SJSA1 (cell line): ENCODE measurements around the gene RXRB. TPM values are rescaled to one million over a fixed set of nuclear protein-coding genes. Genes with fewer than 3 reads are reported as not detected.
A peak's percentile ranks its signal among the peaks of the same experiment; 100 is the strongest.
"Not testable (repeated sequence)": the region's sequence is repeated elsewhere in the genome, so short reads cannot be mapped to it uniquely, and the experiment has no call there.

Experiments
- DNase-seq, 2 experiments: peaks; one replicate each; pipeline ENCODE4 v3.0.0-alpha.2; 2015 to 2020; ENCODE audit warnings: low spot score in 2 of 2, low read depth in 1 of 2
- H3K27ac ChIP-seq: fragments of 250-450 bp; sonication (Bioruptor Pico); 2 replicates; pipeline ENCODE4 v1.5.1; 2020; ENCODE audit warnings: mild to moderate bottlenecking, moderate library complexity
- H3K27me3 ChIP-seq: fragments of 250-450 bp; sonication (Bioruptor Pico); replicated peaks from 2 replicates; pipeline ENCODE4 v1.5.1; 2020; ENCODE audit warnings: mild to moderate bottlenecking, moderate library complexity
- H3K36me3 ChIP-seq: fragments of 250-450 bp; sonication (Bioruptor Pico); 2 replicates; pipeline ENCODE4 v1.5.1; 2020; ENCODE audit warnings: mild to moderate bottlenecking
- H3K4me1 ChIP-seq: fragments of 250-450 bp; sonication (Bioruptor Pico); replicated peaks from 2 replicates; pipeline ENCODE4 v1.6.1; 2021; ENCODE audit warnings: mild to moderate bottlenecking
- H3K4me3 ChIP-seq: fragments of 250-450 bp; sonication (Bioruptor Pico); 2 replicates; pipeline ENCODE4 v1.5.1; 2020; ENCODE audit warnings: mild to moderate bottlenecking
- H3K9me3 ChIP-seq: fragments of 250-450 bp; sonication (Bioruptor Pico); replicated peaks from 2 replicates; pipeline ENCODE4 v1.5.1; 2020; ENCODE audit warnings: mild to moderate bottlenecking
- total RNA-seq: library from RNA; depleted of rRNA; stranded (reverse); fragments of >200 nt; shearing (Covaris generic); gene quantifications from 2 replicates; pipeline ENCODE4 v1.2.3, GENCODE V29; 2014; rRNA removed

RXRB gene
- total RNA-seq = 12.4 and 14.7 TPM in 2 replicates

GRCh38 chr6:33200219-33201146 lies at the start of gene RXRB, which contains the start of gene SLC39A7:
RXRB (minus strand) TSS chr6:33200665; CDS start chr6:33200476, 189 bp downstream.
SLC39A7 (plus strand) TSS chr6:33200867; CDS start chr6:33201246, 379 bp downstream.
- Histone ChIP-seq H3K36me3 (peaks cover 60% of the 10 kb centered on the region), H3K4me3 (peak within 1 kb of the TSS; percentile 85), H3K4me1 (peaks cover 36% of the 10 kb centered on the region)

GRCh38 chr6:33249732-33250630 lies 49.5 kb upstream of the RXRB start:
- Histone ChIP-seq H3K36me3 (peaks cover 13% of the 10 kb centered on the region; the same call in 1 of the 2 replicates), H3K9me3 (no peaks in the 10 kb centered on the region), H3K27ac (peak overlapping the region; percentile 50), H3K27me3 (no peaks in the 10 kb centered on the region), H3K4me3 (peak overlapping the region; percentile 40), H3K4me1 (peaks cover 26% of the 10 kb centered on the region)
- peak; percentile 52 to 55 for DNase-seq

More at GRCh38 chr6:33200219-33201146, at the start of gene RXRB, which contains the start of gene SLC39A7:
- Histone ChIP-seq H3K9me3 (no peaks in the 10 kb centered on the region), H3K27ac (peak within 1 kb of the TSS; percentile 89), H3K27me3 (no peaks in the 10 kb centered on the region)
- DNase-seq = peak; percentile 98 to 99

- DNase-seq = peak; percentile 98
- H3K27ac ChIP-seq = peak overlapping the region; percentile 50
- peak overlapping the region; percentile 40 for H3K4me3 ChIP-seq
- no peaks in the 10 kb centered on the region for H3K9me3 ChIP-seq
- peaks cover 26% of the 10 kb centered on the region for H3K4me1 ChIP-seq
- H3K36me3 ChIP-seq = peaks cover 13% of the 10 kb centered on the region; the same call in 1 of the 2 replicates
- no peaks in the 10 kb centered on the region for H3K27me3 ChIP-seq
Measured at GRCh38 chr6:33248932-33249731, 48.7 kb upstream of the RXRB start.

- DNase-seq = peak in 1 of 2 experiments; percentile 50
- H3K27me3 ChIP-seq = no peaks in the 10 kb centered on the region
- H3K36me3 ChIP-seq = peaks cover 13% of the 10 kb centered on the region; the same call in 1 of the 2 replicates
- H3K4me3 ChIP-seq = peak overlapping the region; percentile 40
- peak overlapping the region; percentile 30 for H3K27ac ChIP-seq
- H3K9me3 ChIP-seq = no peaks in the 10 kb centered on the region
- peaks cover 26% of the 10 kb centered on the region for H3K4me1 ChIP-seq
Measured at GRCh38 chr6:33248643-33248931, 48.1 kb upstream of the RXRB start.

- H3K9me3 ChIP-seq = no peaks in the 10 kb centered on the region
- 0 out of 2 replicates have a peak, but pooled peaks cover 2% of the 10 kb centered on the region for H3K27me3 ChIP-seq
- H3K27ac ChIP-seq = peak overlapping the region; percentile 30
- H3K4me1 ChIP-seq = peaks cover 26% of the 10 kb centered on the region
- peak overlapping the region; percentile 40 for H3K4me3 ChIP-seq
- DNase-seq = peak; percentile 85 to 89
- peaks cover 13% of the 10 kb centered on the region; the same call in 1 of the 2 replicates for H3K36me3 ChIP-seq
Measured at GRCh38 chr6:33247977-33248642, 47.6 kb upstream of the RXRB start.

- Histone ChIP-seq H3K9me3 (no peaks in the 10 kb centered on the region), H3K36me3 (no peaks in the 10 kb centered on the region), H3K27me3 (peaks cover 23% of the 10 kb centered on the region), H3K4me3 (no peak overlapping the region), H3K4me1 (peaks cover 7% of the 10 kb centered on the region), H3K27ac (no peak overlapping the region)
- no peak for DNase-seq
Measured at GRCh38 chr6:33243476-33243875, 43.0 kb upstream of the RXRB start.

GRCh38 chr6:33241968-33242367 lies 41.5 kb upstream of the RXRB start:
- no peak overlapping the region for H3K4me3 ChIP-seq
- no peaks in the 10 kb centered on the region for H3K4me1 ChIP-seq
- no peaks in the 10 kb centered on the region for H3K9me3 ChIP-seq
- peaks cover 23% of the 10 kb centered on the region for H3K27me3 ChIP-seq
- H3K27ac ChIP-seq = no peak overlapping the region
- H3K36me3 ChIP-seq = no peaks in the 10 kb centered on the region
- no peak for DNase-seq

GRCh38 chr6:33237741-33238140 lies 37.3 kb upstream of the RXRB start:
- Histone ChIP-seq H3K27ac (no peak overlapping the region), H3K27me3 (peaks cover 30% of the 10 kb centered on the region), H3K36me3 (no peaks in the 10 kb centered on the region), H3K9me3 (no peaks in the 10 kb centered on the region), H3K4me3 (no peak overlapping the region), H3K4me1 (no peaks in the 10 kb centered on the region)
- DNase-seq = no peak

- peaks cover 22% of the 10 kb centered on the region for H3K27me3 ChIP-seq
- no peak for DNase-seq
- H3K4me1 ChIP-seq = no peaks in the 10 kb centered on the region
- H3K4me3 ChIP-seq = no peak overlapping the region
- H3K36me3 ChIP-seq = no peaks in the 10 kb centered on the region
- no peaks in the 10 kb centered on the region for H3K9me3 ChIP-seq
- H3K27ac ChIP-seq = no peak overlapping the region
Measured at GRCh38 chr6:33236852-33237251, 36.4 kb upstream of the RXRB start.

- H3K9me3 ChIP-seq = no peaks in the 10 kb centered on the region
- no peaks in the 10 kb centered on the region for H3K36me3 ChIP-seq
- H3K27ac ChIP-seq = no peak overlapping the region
- H3K4me3 ChIP-seq = no peak overlapping the region
- H3K27me3 ChIP-seq = peaks cover 24% of the 10 kb centered on the region
- H3K4me1 ChIP-seq = no peaks in the 10 kb centered on the region
- no peak for DNase-seq
Measured at GRCh38 chr6:33236328-33236727, 35.9 kb upstream of the RXRB start.

GRCh38 chr6:33235221-33235634 lies 34.8 kb upstream of the RXRB start:
- no peaks in the 10 kb centered on the region for H3K4me1 ChIP-seq
- DNase-seq = no peak
- no peak overlapping the region for H3K27ac ChIP-seq
- no peaks in the 10 kb centered on the region for H3K36me3 ChIP-seq
- H3K27me3 ChIP-seq = peaks cover 32% of the 10 kb centered on the region
- no peaks in the 10 kb centered on the region for H3K9me3 ChIP-seq
- H3K4me3 ChIP-seq = no peak overlapping the region

GRCh38 chr6:33226503-33227120 lies 26.1 kb upstream of the RXRB start:
- H3K27me3 ChIP-seq = peaks cover 30% of the 10 kb centered on the region
- DNase-seq, H3K9me3 ChIP-seq, H3K36me3 ChIP-seq, H3K4me1 ChIP-seq, H3K4me3 ChIP-seq, H3K27ac ChIP-seq: not testable (repeated sequence)
